ENCODE data around the gene C6orf141.

- TF ChIP-seq ZNF274 (IDR thresholded peaks at IDR 0.05; ENCODE audit: low read depth, low read length) (no peak), YY1 (IDR thresholded peaks at IDR 0.05; ENCODE audit: insufficient read depth, insufficient read length) (no peak), SUZ12 (IDR thresholded peaks at IDR 0.05; ENCODE audit: extremely low read depth, insufficient read depth, insufficient read length) (no peak)
Observed at GRCh38 chr6:49563006-49563886, 12.8 kb downstream of the C6orf141 start.

Data from NT2/D1 (cell line).